Esophagus muscularis mucosa (tissue), 4 donors: ENCODE measurements around the gene ABHD17B. TPM values are rescaled to one million over a fixed set of nuclear protein-coding genes. Genes with fewer than 3 reads are reported as not detected.

Source experiments
- DNase-seq: peaks from one replicate; pipeline ENCODE4 v3.0.0-alpha.2; 2017; ENCODE audit errors: extremely low spot score
- H3K27ac ChIP-seq, 4 donors: fragments of 200-600 bp; sonication (generic); replicated peaks in 1 of 4; 1 replicate in 3 of 4; 2 replicates in 1 of 4; pipeline ENCODE4 v1.5.1; 2016 to 2019; ENCODE audit warnings: mild to moderate bottlenecking in 1 of 4
- H3K27me3 ChIP-seq, 4 donors: fragments of 200-600 bp; sonication (generic); one replicate each; pipeline versions ENCODE4 v1.5.1 to v1.6.0; 2016 to 2019
- H3K36me3 ChIP-seq, 4 donors: fragments of 200-600 bp; sonication (generic); one replicate each; pipeline ENCODE4 v1.5.1; 2016 to 2019
- H3K4me1 ChIP-seq, 4 donors: fragments of 200-600 bp; sonication (generic); one replicate each; pipeline ENCODE4 v1.5.1; 2016 to 2019
- H3K4me3 ChIP-seq, 4 donors: fragments of 200-600 bp; sonication (generic); 1 replicate in 2 of 4; 2 replicates in 2 of 4; pipeline ENCODE4 v1.5.1; 2016 to 2019; ENCODE audit warnings: mild to moderate bottlenecking in 4 of 4, moderate library complexity in 1 of 4
- H3K9me3 ChIP-seq, 4 donors: fragments of 200-600 bp; sonication (generic); 1 replicate in 3 of 4; 2 replicates in 1 of 4; pipeline ENCODE4 v1.5.1; 2016 to 2019
- CTCF ChIP-seq, 3 experiments: fragments of 200-600 bp in 2 of 3; fragments of 450-650 bp in 1 of 3; sonication (generic) in 2 of 3; IDR thresholded peaks; one replicate each; pipeline ENCODE4 v1.5.1; 2017 to 2019; ENCODE audit warnings: antibody characterized with exemption in 3 of 3, mild to moderate bottlenecking in 2 of 3, moderate library complexity in 1 of 3
- EP300 ChIP-seq: sonication (generic); formaldehyde crosslinking; IDR thresholded peaks from one replicate; pipeline ENCODE4 v1.6.1; 2017; ENCODE audit warnings: antibody characterized with exemption
- POLR2A ChIP-seq: fragments of 450-650 bp; IDR thresholded peaks from one replicate; pipeline ENCODE4 v1.6.1; 2017; ENCODE audit warnings: antibody characterized with exemption, moderate library complexity, mild to moderate bottlenecking, low read depth
- POLR2AphosphoS5 ChIP-seq, 2 donors: sonication (generic); formaldehyde crosslinking; IDR thresholded peaks; one replicate each; pipeline ENCODE4 v1.6.1; 2017; ENCODE audit warnings: antibody characterized with exemption in 2 of 2
- WGBS: methylation state at CpG from one replicate; pipeline ENCODE4 v1.1.5; 2018; 5-methylcytosine and 5-hydroxymethylcytosine counted together
- intact Hi-C: fragments of 100-400 bp; cut with DNase I; formaldehyde crosslinking; loops from one replicate; pipeline ENCODE4 v1.15.1; 2023
- total RNA-seq, 4 donors: library from RNA; depleted of rRNA; stranded (reverse); fragments of >200 nt; gene quantifications; one replicate each; pipeline versions ENCODE4 v1.1.0 to v1.2.1, GENCODE V29; 2016

ABHD17B gene
- total RNA-seq, 4 donors from 2014 or later: 10.4 to 20.4 (median 16.4) TPM

DNA sequence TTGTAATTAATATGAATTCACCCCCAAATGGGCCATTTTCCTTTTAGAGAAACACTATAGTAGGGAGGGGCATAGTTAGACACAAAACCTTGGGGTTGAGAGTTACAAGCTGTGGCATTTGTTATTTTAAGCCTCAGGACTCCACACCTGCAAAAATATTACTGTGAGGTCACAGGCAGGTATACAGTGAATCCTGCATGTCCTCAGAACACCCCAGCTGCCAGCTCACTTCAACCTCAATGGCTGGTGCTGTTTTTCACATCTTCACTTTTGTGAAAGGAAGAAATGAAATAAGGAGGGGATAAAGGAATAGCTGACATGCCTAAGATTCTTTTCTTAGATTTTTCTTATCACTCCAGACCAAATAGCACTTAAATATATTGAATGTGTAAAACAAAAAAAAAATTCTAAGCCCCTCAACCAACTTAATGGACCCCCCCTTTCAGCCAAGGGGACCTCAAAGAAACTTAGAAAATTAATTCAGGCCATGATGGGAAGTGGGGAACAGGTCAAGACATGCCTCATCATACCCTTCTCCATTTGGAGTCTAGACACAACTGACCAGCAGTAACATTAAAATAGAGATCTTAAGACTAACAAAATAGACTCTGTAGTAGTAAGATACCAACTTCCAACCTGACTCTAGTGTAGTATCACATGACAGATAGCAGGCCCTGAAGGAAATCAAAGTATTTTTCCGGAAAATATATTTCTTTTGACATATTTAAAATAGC, 9.6 kb upstream of the ABHD17B start:
- H3K9me3 ChIP-seq: no peaks in the 10 kb centered on the region
- peaks cover 0 to 14% (median 10%) of the 10 kb centered on the region in 4 donors for H3K4me1 ChIP-seq
- no peak overlapping the region for H3K27ac ChIP-seq
- TF ChIP-seq CTCF (IDR thresholded peaks at IDR 0.05) (no peak), POLR2AphosphoS5 (IDR thresholded peaks at IDR 0.05) (no peak), EP300 (no peak), POLR2A (no peak)
- intact Hi-C loops: no loop called here
- no peak overlapping the region for H3K4me3 ChIP-seq
- 89% methylated on average over 1 of the region's 1 CpG for WGBS
- peaks cover 0 to 7% (median 0%) of the 10 kb centered on the region in 4 donors for H3K36me3 ChIP-seq
- H3K27me3 ChIP-seq: no peaks in the 10 kb centered on the region
- no peak for DNase-seq

- intact Hi-C loops: no loop called here
- H3K36me3 ChIP-seq: peaks cover 0 to 7% (median 0%) of the 10 kb centered on the region in 4 donors
- H3K4me3 ChIP-seq: no peak overlapping the region
- H3K27ac ChIP-seq: no peak overlapping the region
- 90% methylated on average over 5 of the region's 5 CpGs for WGBS
- no peak for DNase-seq
- H3K4me1 ChIP-seq: peaks cover 5 to 18% (median 11%) of the 10 kb centered on the region in 4 donors
- H3K27me3 ChIP-seq: no peaks in the 10 kb centered on the region
- TF ChIP-seq EP300 (no peak), POLR2A (no peak), POLR2AphosphoS5 (IDR thresholded peaks at IDR 0.05) (no peak), CTCF (IDR thresholded peaks at IDR 0.05) (no peak)
- no peaks in the 10 kb centered on the region for H3K9me3 ChIP-seq
These were observed 7.4 kb upstream of the ABHD17B start for GRCh38 chr9:71918419-71918818.

DNA sequence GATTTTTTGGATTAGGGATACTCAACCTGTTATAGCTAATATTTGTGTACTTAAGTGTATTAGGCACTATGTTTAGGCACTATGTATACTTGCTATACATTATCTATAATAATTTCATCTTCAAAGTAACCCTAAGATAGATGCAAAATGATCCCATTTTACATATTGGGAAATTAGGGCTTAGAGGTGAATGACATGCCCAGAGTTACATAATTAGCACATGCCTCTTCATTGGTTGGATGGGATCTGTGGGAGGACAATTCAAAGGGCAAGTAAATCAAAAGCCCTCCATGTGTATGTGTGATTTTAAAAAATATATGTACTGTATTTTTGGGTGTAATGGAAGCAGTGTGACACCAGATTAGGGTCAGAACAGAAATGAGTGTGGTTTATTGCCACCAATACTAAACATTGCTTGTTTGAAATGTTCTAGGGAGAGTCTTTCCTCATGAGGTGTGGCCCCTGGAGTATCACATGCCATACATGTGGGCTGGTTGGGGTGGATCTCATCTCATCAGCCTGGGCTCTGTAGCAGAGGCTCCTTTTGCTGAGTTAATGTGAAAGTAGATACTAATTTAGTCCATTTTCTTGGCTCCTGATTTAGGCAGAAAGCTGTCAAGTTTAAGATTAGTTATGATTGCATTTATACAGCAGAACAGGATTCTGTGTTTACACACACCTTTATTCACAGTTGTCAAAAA, 6.0 kb upstream of the ABHD17B start:
- Histone ChIP-seq H3K4me3 (no peak overlapping the region), H3K36me3 (no peaks in the 10 kb centered on the region), H3K4me1 (peaks cover 19 to 30% (median 25%) of the 10 kb centered on the region in 4 donors), H3K27ac (no peak overlapping the region), H3K27me3 (no peaks in the 10 kb centered on the region), H3K9me3 (no peaks in the 10 kb centered on the region)
- DNase-seq: no peak
- TF ChIP-seq EP300: no peak
- no peak for TF ChIP-seq POLR2A
- no peak for TF ChIP-seq POLR2AphosphoS5 (IDR thresholded peaks at IDR 0.05)
- TF ChIP-seq CTCF (IDR thresholded peaks at IDR 0.05): no peak
- intact Hi-C loops: no loop called here

- TF ChIP-seq EP300 (no peak), POLR2A (no peak), CTCF (IDR thresholded peaks at IDR 0.05) (no peak), POLR2AphosphoS5 (IDR thresholded peaks at IDR 0.05) (no peak)
- intact Hi-C loops: no loop called here
- Histone ChIP-seq H3K4me3 (no peak overlapping the region), H3K9me3 (no peaks in the 10 kb centered on the region), H3K4me1 (peaks cover 19 to 31% (median 25%) of the 10 kb centered on the region in 4 donors), H3K36me3 (no peaks in the 10 kb centered on the region), H3K27ac (no peak overlapping the region), H3K27me3 (no peaks in the 10 kb centered on the region)
- no peak for DNase-seq
These were observed 4.5 kb upstream of the ABHD17B start for GRCh38 chr9:71915495-71915894.
